Measurements from ENCODE around the gene TMEM130. TPM values are rescaled to one million over a fixed set of nuclear protein-coding genes. Genes with fewer than 3 reads are reported as not detected.

The TMEM130 gene
- total RNA-seq, 1 donor from 2014 or later, result 3.6 TPM

- no peak for DNase-seq
Observed at GRCh38 chr7:98840722-98841121, 29.1 kb downstream of the TMEM130 start.

GRCh38 chr7:98840096-98840495, 29.7 kb downstream of the TMEM130 start:
- DNase-seq, result no peak

- no peak for DNase-seq
Observed at GRCh38 chr7:98837630-98837972, 32.2 kb downstream of the TMEM130 start.

- DNase-seq, result no peak
Observed at GRCh38 chr7:98836811-98837629, 32.8 kb downstream of the TMEM130 start.

- DNase-seq, result no peak
Observed at GRCh38 chr7:98834949-98835348, 34.9 kb downstream of the TMEM130 start.

- no peak for DNase-seq
Observed at GRCh38 chr7:98833022-98833421, 36.8 kb downstream of the TMEM130 start.

GRCh38 chr7:98831641-98832221, 38.1 kb downstream of the TMEM130 start:
- DNase-seq, result no peak

- DNase-seq, result no peak
Observed at GRCh38 chr7:98830972-98831548, 38.8 kb downstream of the TMEM130 start.

- DNase-seq, result no peak
Observed at GRCh38 chr7:98828368-98828767, 41.4 kb downstream of the TMEM130 start.

- DNase-seq, result no peak
Observed at GRCh38 chr7:98827258-98827657, 42.6 kb downstream of the TMEM130 start.

- peak; percentile 58 for DNase-seq
Observed at GRCh38 chr7:98826811-98827231, 43.0 kb downstream of the TMEM130 start.

GRCh38 chr7:98826387-98826786, 43.4 kb downstream of the TMEM130 start:
- DNase-seq, result peak; percentile 58

- no peak for DNase-seq
Observed at GRCh38 chr7:98823226-98823625, 46.6 kb downstream of the TMEM130 start.

GRCh38 chr7:98821348-98821747, 48.5 kb downstream of the TMEM130 start:
- no peak for DNase-seq

GRCh38 chr7:98816967-98817710, 52.7 kb downstream of the TMEM130 start:
- no peak for DNase-seq

GRCh38 chr7:98816241-98816640, 53.6 kb downstream of the TMEM130 start:
- DNase-seq, result no peak

- DNase-seq, result no peak
Observed at GRCh38 chr7:98815313-98815712, 54.5 kb downstream of the TMEM130 start.

GRCh38 chr7:98811299-98811698, 58.5 kb downstream of the TMEM130 start:
- DNase-seq, result no peak

GRCh38 chr7:98810153-98810802, 59.5 kb downstream of the TMEM130 start:
- DNase-seq, result peak; percentile 13

- no peak for DNase-seq
Observed at GRCh38 chr7:98808751-98809460, 60.9 kb downstream of the TMEM130 start.

Data from occipital lobe (tissue), 2 donors.